ENCODE results near the gene TRIM40.

Gene TRIM40

GRCh38 chr6:30168741-30169140 lies 32.8 kb downstream of the TRIM40 start:
- H3K36me3 ChIP-seq (ENCODE audit: control insufficient read depth in 1 of 2, insufficient read depth in 2 of 2, low read depth in 1 of 2, low read length in 2 of 2): no peaks in the 10 kb centered on the region
- no peaks in the 10 kb centered on the region for H3K9me3 ChIP-seq (ENCODE audit: control insufficient read depth, low read length)
- H3K79me1 ChIP-seq (replicated peaks; ENCODE audit: low read length, poor library complexity, severe bottlenecking): no peaks in the 10 kb centered on the region
- no peak overlapping the region for H3K18ac ChIP-seq (ENCODE audit: low read depth in 1 of 2, low read length in 2 of 2)
- no peak overlapping the region for H4K91ac ChIP-seq (ENCODE audit: low read length)
- no peak overlapping the region for H2BK5ac ChIP-seq (ENCODE audit: low read depth, low read length, poor library complexity, severe bottlenecking)
- no peak overlapping the region for H4K8ac ChIP-seq (ENCODE audit: low read length)
- WGBS: no CpG with 5 or more reads among the region's 1 CpG
- no peak overlapping the region for H3K4me2 ChIP-seq (ENCODE audit: low read length, poor library complexity, severe bottlenecking)
- no peak overlapping the region for H3K23ac ChIP-seq (ENCODE audit: low read length in 2 of 2)
- no peak overlapping the region for H3K4ac ChIP-seq (ENCODE audit: low read depth in 1 of 2, low read length in 2 of 2)
- H3K4me3 ChIP-seq (ENCODE audit: insufficient read depth in 1 of 2, low read depth in 1 of 2, low read length in 2 of 2): no peak overlapping the region
- no peak overlapping the region for H3K14ac ChIP-seq (ENCODE audit: low read length in 2 of 2)
- no peak overlapping the region for H2BK15ac ChIP-seq (ENCODE audit: low read depth, poor library complexity, severe bottlenecking)
- no peak overlapping the region for H3K9ac ChIP-seq (ENCODE audit: low read length)
- no peak overlapping the region for H3K27ac ChIP-seq (ENCODE audit: low read length, poor library complexity, severe bottlenecking)
- H2AFZ ChIP-seq (ENCODE audit: low read depth, low read length): no peak overlapping the region
- H2BK120ac ChIP-seq (ENCODE audit: low read depth, low read length): no peak overlapping the region
- peaks cover 66 to 71% of the 10 kb centered on the region in 2 experiments for H3K27me3 ChIP-seq (ENCODE audit: control insufficient read depth in 1 of 2, insufficient read depth in 1 of 2, low read length in 2 of 2)
- H2AK5ac ChIP-seq (ENCODE audit: low read length, severe bottlenecking): no peak overlapping the region
- no peak overlapping the region for H2BK12ac ChIP-seq (ENCODE audit: low read length in 2 of 2)
- no peak for DNase-seq
- peaks cover 6% of the 10 kb centered on the region for H3K4me1 ChIP-seq (ENCODE audit: control insufficient read depth, insufficient read depth, low read depth, low read length)

GRCh38 chr6:30169658-30170614 lies 34.0 kb downstream of the TRIM40 start:
- no peak overlapping the region for H3K23ac ChIP-seq (ENCODE audit: low read length in 2 of 2)
- no peak overlapping the region for H2BK120ac ChIP-seq (ENCODE audit: low read depth, low read length)
- H4K8ac ChIP-seq (ENCODE audit: low read length): no peak overlapping the region
- peak; percentile 62 for DNase-seq
- no peak overlapping the region for H3K4me3 ChIP-seq (ENCODE audit: insufficient read depth in 1 of 2, low read depth in 1 of 2, low read length in 2 of 2)
- H3K18ac ChIP-seq (ENCODE audit: low read depth in 1 of 2, low read length in 2 of 2): no peak overlapping the region
- H3K27me3 ChIP-seq (ENCODE audit: control insufficient read depth in 1 of 2, insufficient read depth in 1 of 2, low read length in 2 of 2): peaks cover 65 to 71% of the 10 kb centered on the region in 2 experiments
- no peak overlapping the region for H3K9ac ChIP-seq (ENCODE audit: low read length)
- no peak overlapping the region for H2AK5ac ChIP-seq (ENCODE audit: low read length, severe bottlenecking)
- H3K14ac ChIP-seq (ENCODE audit: low read length in 2 of 2): no peak overlapping the region
- no peak overlapping the region for H3K27ac ChIP-seq (ENCODE audit: low read length, poor library complexity, severe bottlenecking)
- peaks cover 6% of the 10 kb centered on the region for H3K4me1 ChIP-seq (ENCODE audit: control insufficient read depth, insufficient read depth, low read depth, low read length)
- no peaks in the 10 kb centered on the region for H3K36me3 ChIP-seq (ENCODE audit: control insufficient read depth in 1 of 2, insufficient read depth in 2 of 2, low read depth in 1 of 2, low read length in 2 of 2)
- H3K4ac ChIP-seq (ENCODE audit: low read depth in 1 of 2, low read length in 2 of 2): no peak overlapping the region
- H4K91ac ChIP-seq (ENCODE audit: low read length): no peak overlapping the region
- H2BK15ac ChIP-seq (ENCODE audit: low read depth, poor library complexity, severe bottlenecking): no peak overlapping the region
- H2BK5ac ChIP-seq (ENCODE audit: low read depth, low read length, poor library complexity, severe bottlenecking): no peak overlapping the region
- no peak overlapping the region for H2BK12ac ChIP-seq (ENCODE audit: low read length in 2 of 2)
- H3K79me1 ChIP-seq (replicated peaks; ENCODE audit: low read length, poor library complexity, severe bottlenecking): no peaks in the 10 kb centered on the region
- no peaks in the 10 kb centered on the region for H3K9me3 ChIP-seq (ENCODE audit: control insufficient read depth, low read length)
- H2AFZ ChIP-seq (ENCODE audit: low read depth, low read length): no peak overlapping the region
- no peak overlapping the region for H3K4me2 ChIP-seq (ENCODE audit: low read length, poor library complexity, severe bottlenecking)
- 30% methylated on average over 6 of the region's 7 CpGs for WGBS

DNA sequence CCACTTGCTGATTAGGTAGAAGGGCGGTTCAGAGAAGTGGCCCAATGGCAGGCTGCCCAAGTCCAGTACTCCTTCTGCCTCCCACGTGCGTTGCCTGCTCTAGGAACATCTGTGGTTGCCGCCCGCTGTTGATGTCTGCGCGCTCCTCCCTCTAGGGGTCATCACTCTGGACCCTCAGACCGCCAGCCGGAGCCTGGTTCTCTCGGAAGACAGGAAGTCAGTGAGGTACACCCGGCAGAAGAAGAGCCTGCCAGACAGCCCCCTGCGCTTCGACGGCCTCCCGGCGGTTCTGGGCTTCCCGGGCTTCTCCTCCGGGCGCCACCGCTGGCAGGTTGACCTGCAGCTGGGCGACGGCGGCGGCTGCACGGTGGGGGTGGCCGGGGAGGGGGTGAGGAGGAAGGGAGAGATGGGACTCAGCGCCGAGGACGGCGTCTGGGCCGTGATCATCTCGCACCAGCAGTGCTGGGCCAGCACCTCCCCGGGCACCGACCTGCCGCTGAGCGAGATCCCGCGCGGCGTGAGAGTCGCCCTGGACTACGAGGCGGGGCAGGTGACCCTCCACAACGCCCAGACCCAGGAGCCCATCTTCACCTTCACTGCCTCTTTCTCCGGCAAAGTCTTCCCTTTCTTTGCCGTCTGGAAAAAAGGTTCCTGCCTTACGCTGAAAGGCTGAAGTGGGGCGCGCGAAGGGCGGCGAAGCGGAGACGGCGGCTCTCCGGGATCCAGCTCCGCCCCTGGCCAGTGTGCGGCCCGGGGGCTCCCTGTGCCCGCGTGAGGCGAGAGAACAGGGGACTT lies 35.9 kb downstream of the TRIM40 start:
- Histone ChIP-seq H2BK5ac (ENCODE audit: low read depth, low read length, poor library complexity, severe bottlenecking) (no peak overlapping the region), H3K23ac (ENCODE audit: low read length in 2 of 2) (peak overlapping the region in 1 of 2 experiments; percentile 54), H2AK5ac (ENCODE audit: low read length, severe bottlenecking) (no peak overlapping the region), H3K79me1 (replicated peaks; ENCODE audit: low read length, poor library complexity, severe bottlenecking) (no peaks in the 10 kb centered on the region), H3K27me3 (ENCODE audit: control insufficient read depth in 1 of 2, insufficient read depth in 1 of 2, low read length in 2 of 2) (peaks cover 70 to 84% of the 10 kb centered on the region in 2 experiments), H2BK12ac (ENCODE audit: low read length in 2 of 2) (no peak overlapping the region), H2BK15ac (ENCODE audit: low read depth, poor library complexity, severe bottlenecking) (no peak overlapping the region), H3K9ac (ENCODE audit: low read length) (no peak overlapping the region), H2AFZ (ENCODE audit: low read depth, low read length) (peak overlapping the region; percentile 42), H3K9me3 (ENCODE audit: control insufficient read depth, low read length) (no peaks in the 10 kb centered on the region), H3K18ac (ENCODE audit: low read depth in 1 of 2, low read length in 2 of 2) (no peak overlapping the region), H3K4me3 (ENCODE audit: insufficient read depth in 1 of 2, low read depth in 1 of 2, low read length in 2 of 2) (peak overlapping the region in 1 of 2 experiments; percentile 52), H3K27ac (ENCODE audit: low read length, poor library complexity, severe bottlenecking) (no peak overlapping the region), H3K4me1 (ENCODE audit: control insufficient read depth, insufficient read depth, low read depth, low read length) (peaks cover 6% of the 10 kb centered on the region), H2BK120ac (ENCODE audit: low read depth, low read length) (no peak overlapping the region), H3K4me2 (ENCODE audit: low read length, poor library complexity, severe bottlenecking) (peak overlapping the region; percentile 45), H4K8ac (ENCODE audit: low read length) (no peak overlapping the region), H3K14ac (ENCODE audit: low read length in 2 of 2) (no peak overlapping the region), H4K91ac (ENCODE audit: low read length) (no peak overlapping the region), H3K36me3 (ENCODE audit: control insufficient read depth in 1 of 2, insufficient read depth in 2 of 2, low read depth in 1 of 2, low read length in 2 of 2) (no peaks in the 10 kb centered on the region), H3K4ac (ENCODE audit: low read depth in 1 of 2, low read length in 2 of 2) (no peak overlapping the region)
- peak; percentile 30 for DNase-seq
- WGBS: 13% methylated on average over 58 of the region's 62 CpGs

DNA sequence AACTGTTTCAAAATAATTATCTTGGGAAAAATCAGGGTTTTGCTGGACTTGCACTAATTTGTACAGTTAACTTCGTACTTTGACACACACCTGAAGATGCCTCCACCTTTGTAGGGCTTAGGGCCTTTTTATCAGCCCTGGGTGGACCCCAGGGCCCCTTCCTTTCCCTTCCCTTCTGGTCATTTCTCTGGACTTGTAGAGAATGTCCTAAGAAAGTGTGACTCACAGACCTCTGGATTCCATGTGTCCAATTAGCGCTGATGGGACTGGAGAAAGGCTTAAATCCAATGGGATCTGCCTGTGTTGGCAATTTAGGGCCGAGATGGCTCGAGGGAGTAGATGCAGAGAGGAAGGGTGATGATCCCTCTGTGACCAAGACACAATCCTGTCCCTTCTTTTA lies 36.7 kb downstream of the TRIM40 start:
- no peak overlapping the region for H3K18ac ChIP-seq (ENCODE audit: low read depth in 1 of 2, low read length in 2 of 2)
- no peak overlapping the region for H2AK5ac ChIP-seq (ENCODE audit: low read length, severe bottlenecking)
- no peak overlapping the region for H2BK120ac ChIP-seq (ENCODE audit: low read depth, low read length)
- no peak overlapping the region for H2BK12ac ChIP-seq (ENCODE audit: low read length in 2 of 2)
- no peaks in the 10 kb centered on the region for H3K79me1 ChIP-seq (replicated peaks; ENCODE audit: low read length, poor library complexity, severe bottlenecking)
- H2AFZ ChIP-seq (ENCODE audit: low read depth, low read length): no peak overlapping the region
- no peak overlapping the region for H3K9ac ChIP-seq (ENCODE audit: low read length)
- no peak overlapping the region for H4K8ac ChIP-seq (ENCODE audit: low read length)
- H2BK5ac ChIP-seq (ENCODE audit: low read depth, low read length, poor library complexity, severe bottlenecking): no peak overlapping the region
- DNase-seq: peak; percentile 13
- peaks cover 6% of the 10 kb centered on the region for H3K4me1 ChIP-seq (ENCODE audit: control insufficient read depth, insufficient read depth, low read depth, low read length)
- no peak overlapping the region for H3K14ac ChIP-seq (ENCODE audit: low read length in 2 of 2)
- no peak overlapping the region for H3K4me2 ChIP-seq (ENCODE audit: low read length, poor library complexity, severe bottlenecking)
- H3K9me3 ChIP-seq (ENCODE audit: control insufficient read depth, low read length): no peaks in the 10 kb centered on the region
- 85% methylated on average over 4 of the region's 4 CpGs for WGBS
- H3K36me3 ChIP-seq (ENCODE audit: control insufficient read depth in 1 of 2, insufficient read depth in 2 of 2, low read depth in 1 of 2, low read length in 2 of 2): no peaks in the 10 kb centered on the region
- H3K27ac ChIP-seq (ENCODE audit: low read length, poor library complexity, severe bottlenecking): no peak overlapping the region
- H3K4me3 ChIP-seq (ENCODE audit: insufficient read depth in 1 of 2, low read depth in 1 of 2, low read length in 2 of 2): no peak overlapping the region
- H3K4ac ChIP-seq (ENCODE audit: low read depth in 1 of 2, low read length in 2 of 2): no peak overlapping the region
- H2BK15ac ChIP-seq (ENCODE audit: low read depth, poor library complexity, severe bottlenecking): no peak overlapping the region
- H3K27me3 ChIP-seq (ENCODE audit: control insufficient read depth in 1 of 2, insufficient read depth in 1 of 2, low read length in 2 of 2): peaks cover 61 to 84% of the 10 kb centered on the region in 2 experiments
- no peak overlapping the region for H4K91ac ChIP-seq (ENCODE audit: low read length)
- no peak overlapping the region for H3K23ac ChIP-seq (ENCODE audit: low read length in 2 of 2)
